ENCODE measurements around the gene BATF.

The BATF gene

DNA sequence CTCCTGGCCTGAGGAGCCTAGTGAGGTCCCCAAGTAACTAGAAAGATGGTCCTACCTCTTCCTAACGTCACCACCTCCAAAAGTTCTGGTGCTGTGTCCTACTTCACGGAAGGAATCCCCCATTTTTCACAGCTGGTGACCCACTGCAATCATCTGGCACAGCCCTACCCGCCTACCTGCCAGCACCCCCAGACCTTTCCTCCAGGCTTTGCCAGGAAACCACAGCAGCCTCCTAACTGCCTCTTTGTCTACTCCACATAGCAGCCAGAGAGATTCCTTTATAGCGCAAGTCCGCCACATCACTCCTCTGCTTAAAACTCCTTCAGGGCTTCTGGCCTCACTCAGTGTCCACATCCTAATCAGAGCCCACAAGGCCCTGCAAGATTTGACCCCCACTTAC is 42.8 kb downstream of the BATF start:
- TF ChIP-seq, protein P1, sequence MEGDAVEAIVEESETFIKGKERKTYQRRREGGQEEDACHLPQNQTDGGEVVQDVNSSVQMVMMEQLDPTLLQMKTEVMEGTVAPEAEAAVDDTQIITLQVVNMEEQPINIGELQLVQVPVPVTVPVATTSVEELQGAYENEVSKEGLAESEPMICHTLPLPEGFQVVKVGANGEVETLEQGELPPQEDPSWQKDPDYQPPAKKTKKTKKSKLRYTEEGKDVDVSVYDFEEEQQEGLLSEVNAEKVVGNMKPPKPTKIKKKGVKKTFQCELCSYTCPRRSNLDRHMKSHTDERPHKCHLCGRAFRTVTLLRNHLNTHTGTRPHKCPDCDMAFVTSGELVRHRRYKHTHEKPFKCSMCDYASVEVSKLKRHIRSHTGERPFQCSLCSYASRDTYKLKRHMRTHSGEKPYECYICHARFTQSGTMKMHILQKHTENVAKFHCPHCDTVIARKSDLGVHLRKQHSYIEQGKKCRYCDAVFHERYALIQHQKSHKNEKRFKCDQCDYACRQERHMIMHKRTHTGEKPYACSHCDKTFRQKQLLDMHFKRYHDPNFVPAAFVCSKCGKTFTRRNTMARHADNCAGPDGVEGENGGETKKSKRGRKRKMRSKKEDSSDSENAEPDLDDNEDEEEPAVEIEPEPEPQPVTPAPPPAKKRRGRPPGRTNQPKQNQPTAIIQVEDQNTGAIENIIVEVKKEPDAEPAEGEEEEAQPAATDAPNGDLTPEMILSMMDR (IDR thresholded peaks at IDR 0.05; ENCODE audit: control insufficient read depth, extremely low read depth, insufficient read depth), result no peak
- H3K4me3 ChIP-seq (ENCODE audit: low read depth, low read length), result no peak overlapping the region
- no peak for DNase-seq (ENCODE audit: low read depth)

DNA sequence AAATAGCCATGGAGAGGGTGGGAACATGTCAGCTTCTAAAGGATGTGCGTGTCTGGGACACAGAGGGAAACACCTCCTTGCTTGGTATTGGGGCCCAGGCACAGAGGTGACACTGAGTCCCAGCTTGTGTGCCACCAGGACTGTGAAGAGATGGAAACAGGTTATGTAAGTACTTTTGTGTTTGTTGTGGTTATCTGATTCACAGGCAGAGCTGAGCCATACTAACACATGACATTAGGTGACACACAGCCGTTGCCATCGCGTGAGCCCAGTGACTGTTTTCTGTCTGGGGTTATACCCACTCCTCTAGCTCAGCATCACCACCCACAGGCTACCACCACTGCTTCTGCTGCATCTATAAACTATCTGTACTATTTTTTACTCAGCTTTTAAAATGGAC is 44.1 kb downstream of the BATF start:
- no peak overlapping the region for H3K4me3 ChIP-seq (ENCODE audit: low read depth, low read length)
- TF ChIP-seq, protein P1 (IDR thresholded peaks at IDR 0.05; ENCODE audit: control insufficient read depth, extremely low read depth, insufficient read depth), result no peak
- peak; percentile 79 for DNase-seq (ENCODE audit: low read depth)

DNA sequence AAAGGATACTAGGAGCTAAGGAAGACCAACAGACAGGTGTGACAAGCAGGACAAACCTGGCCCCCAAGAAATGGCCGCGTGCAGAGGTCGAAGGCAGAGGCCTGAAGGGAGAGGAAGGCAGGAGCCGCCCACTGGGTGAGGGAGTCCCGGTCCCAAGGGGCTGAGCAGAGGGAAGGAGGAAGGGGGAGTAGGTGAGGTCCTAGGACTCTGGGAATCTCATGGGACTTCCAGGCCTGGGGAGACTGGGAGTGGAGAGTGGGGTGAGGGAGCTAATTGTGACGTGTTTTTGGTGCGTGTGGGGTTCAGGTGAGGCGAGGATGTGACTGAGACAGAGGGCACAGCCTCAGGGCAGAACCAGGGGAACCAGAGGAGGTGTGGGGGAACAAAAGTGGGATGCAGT is 44.5 kb downstream of the BATF start:
- DNase-seq (ENCODE audit: low read depth), result no peak
- no peak overlapping the region for H3K4me3 ChIP-seq (ENCODE audit: low read depth, low read length)
- TF ChIP-seq, protein P1 (IDR thresholded peaks at IDR 0.05; ENCODE audit: control insufficient read depth, extremely low read depth, insufficient read depth), result no peak

- TF ChIP-seq, protein P1 (IDR thresholded peaks at IDR 0.05; ENCODE audit: control insufficient read depth, extremely low read depth, insufficient read depth), result no peak
- DNase-seq (ENCODE audit: low read depth), result no peak
- no peak overlapping the region for H3K4me3 ChIP-seq (ENCODE audit: low read depth, low read length)
Observed at GRCh38 chr14:75568140-75568539, 45.9 kb downstream of the BATF start.

DNA sequence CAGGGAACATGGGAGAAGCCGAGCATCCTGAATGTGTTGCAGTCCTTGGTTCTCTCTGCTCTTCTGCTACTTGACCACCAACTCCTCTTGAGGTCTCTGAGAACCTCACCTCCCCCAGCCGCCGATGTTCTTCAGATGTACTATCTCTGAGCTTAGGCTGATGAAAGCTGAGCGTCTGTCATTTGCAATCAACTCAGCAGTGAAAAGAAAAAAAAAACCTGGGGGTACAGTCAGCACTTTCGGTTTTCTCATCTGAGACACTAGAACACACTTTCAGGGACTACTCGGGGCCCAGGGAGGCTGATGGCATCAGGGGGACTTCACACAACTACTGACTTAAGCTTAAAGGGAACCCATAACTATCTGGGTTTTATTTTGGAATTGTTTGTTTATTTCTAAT is 46.5 kb downstream of the BATF start:
- DNase-seq (ENCODE audit: low read depth), result no peak
- TF ChIP-seq, protein P1 (IDR thresholded peaks at IDR 0.05; ENCODE audit: control insufficient read depth, extremely low read depth, insufficient read depth), result no peak
- no peak overlapping the region for H3K4me3 ChIP-seq (ENCODE audit: low read depth, low read length)

- TF ChIP-seq, protein P1 (IDR thresholded peaks at IDR 0.05; ENCODE audit: control insufficient read depth, extremely low read depth, insufficient read depth), result no peak
- no peak for DNase-seq (ENCODE audit: low read depth)
- no peak overlapping the region for H3K4me3 ChIP-seq (ENCODE audit: low read depth, low read length)
Observed at GRCh38 chr14:75570797-75571196, 48.5 kb downstream of the BATF start.

DNA sequence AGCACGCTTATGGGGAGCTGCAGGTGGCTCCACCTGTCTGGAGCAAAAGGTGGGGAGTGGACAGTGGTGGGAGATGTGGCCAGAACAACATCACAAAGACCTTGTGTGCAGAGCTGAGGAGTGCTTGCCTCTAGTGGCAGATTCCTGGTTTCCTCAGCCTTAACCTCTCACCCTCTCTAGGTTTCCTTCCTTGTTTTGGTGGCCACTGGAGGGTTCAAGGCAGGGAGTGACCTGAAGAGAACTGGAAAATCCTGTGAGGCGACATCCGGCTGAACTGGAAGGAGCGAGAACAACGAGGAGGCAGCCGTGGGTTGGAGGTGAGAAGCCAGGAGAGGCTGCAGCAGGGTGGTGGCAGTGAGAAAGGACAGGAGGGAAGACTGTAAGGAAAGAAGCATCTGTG is 49.8 kb downstream of the BATF start:
- DNase-seq (ENCODE audit: low read depth), result no peak
- no peak overlapping the region for H3K4me3 ChIP-seq (ENCODE audit: low read depth, low read length)
- TF ChIP-seq, protein P1 (IDR thresholded peaks at IDR 0.05; ENCODE audit: control insufficient read depth, extremely low read depth, insufficient read depth), result no peak

All from LNCaP clone FGC (cell line).